IMR-90 (cell line): ENCODE results near the gene CC2D2A. TPM values are rescaled to one million over a fixed set of nuclear protein-coding genes. Genes with fewer than 3 reads are reported as not detected.

Source experiments
- ATAC-seq: fragments of 200-7000 bp; cut with Tn5 transposase; 2 replicates; pipeline ENCODE4 v1.9.1; 2020; ENCODE audit warnings: low read depth, mild to moderate bottlenecking, moderate library complexity
- BruUV-seq: library from RNA; stranded (reverse); fragments of 400-500 nt; replicated peaks from 2 replicates; lab custom pipeline; 2021; lab: Mats Ljungman, UMichigan
- CTCF ChIA-PET: fragments of 300-600 bp; formaldehyde crosslinking; extraction: SDS; loops from one replicate; lab custom pipeline; 2021; ENCODE audit warnings: antibody characterized with exemption; lab: Yijun Ruan, JAX
- POLR2A ChIA-PET: fragments of 300-600 bp; sonication (Branson Sonifier 250); formaldehyde crosslinking; loops from one replicate; lab custom pipeline; 2022; ENCODE audit warnings: antibody characterized with exemption; ENCODE audit not compliant: unreplicated experiment; lab: Charles Lee
- DNase-seq: peaks from one replicate; pipeline ENCODE4 v3.0.0; 2013
- H2AFZ ChIP-seq: replicated peaks from 2 replicates; pipeline ENCODE3; 2013; ENCODE audit warnings: low read length, mild to moderate bottlenecking; ENCODE audit not compliant: poor library complexity
- H2AK5ac ChIP-seq: 2 replicates; pipeline ENCODE4 v1.6.1; 2013; ENCODE audit warnings: low read depth, low read length, inconsistent platforms
- H2AK9ac ChIP-seq: replicated peaks from 2 replicates; pipeline ENCODE3; 2013; ENCODE audit warnings: mild to moderate bottlenecking, low read depth, low read length, moderate library complexity; ENCODE audit not compliant: poor library complexity
- H2BK120ac ChIP-seq: 2 replicates; pipeline ENCODE4 v1.6.1; 2013; ENCODE audit warnings: low read depth, low read length, inconsistent platforms
- H2BK15ac ChIP-seq: 3 replicates; pipeline ENCODE4 v1.6.1; 2013; ENCODE audit warnings: low read depth, low read length, inconsistent platforms
- H2BK20ac ChIP-seq: 2 replicates; pipeline ENCODE4 v1.6.1; 2013; ENCODE audit warnings: low read depth, mild to moderate bottlenecking, inconsistent platforms, low read length, moderate library complexity
- H2BK5ac ChIP-seq: 2 replicates; pipeline ENCODE4 v1.6.1; 2013; ENCODE audit warnings: mild to moderate bottlenecking, low read depth, low read length, inconsistent platforms; ENCODE audit not compliant: poor library complexity, severe bottlenecking
- H3K14ac ChIP-seq: replicated peaks from 2 replicates; pipeline ENCODE4 v1.6.1; 2013; ENCODE audit warnings: low read depth, low read length, inconsistent platforms
- H3K18ac ChIP-seq: 2 replicates; pipeline ENCODE4 v1.6.1; 2013; ENCODE audit warnings: low read depth, low read length, control low read depth
- H3K23ac ChIP-seq: 2 replicates; pipeline ENCODE4 v1.6.1; 2013; ENCODE audit warnings: low read depth, low read length, inconsistent platforms
- H3K27ac ChIP-seq: 2 replicates; pipeline ENCODE4 v1.5.1; 2013; ENCODE audit warnings: mild to moderate bottlenecking, control low read depth, low read length; ENCODE audit not compliant: insufficient read depth
- H3K27me3 ChIP-seq: 2 replicates; pipeline ENCODE4 v1.6.1; 2013; ENCODE audit warnings: low read length; ENCODE audit not compliant: control insufficient read depth, insufficient read depth
- H3K36me3 ChIP-seq: 2 replicates; pipeline ENCODE4 v1.6.1; 2013; ENCODE audit warnings: low read length, mixed read lengths; ENCODE audit not compliant: control insufficient read depth, insufficient read depth
- H3K4ac ChIP-seq: 2 replicates; pipeline ENCODE4 v1.6.1; 2013; ENCODE audit warnings: low read depth, low read length, inconsistent platforms
- H3K4me1 ChIP-seq: 2 replicates; pipeline ENCODE4 v1.6.1; 2013; ENCODE audit warnings: low read length, mixed read lengths; ENCODE audit not compliant: control insufficient read depth, insufficient read depth
- H3K4me2 ChIP-seq: 2 replicates; pipeline ENCODE4 v1.6.1; 2013; ENCODE audit warnings: low read depth, mild to moderate bottlenecking, control low read depth, low read length, moderate library complexity
- H3K4me3 ChIP-seq: 2 replicates; pipeline ENCODE4 v1.5.1; 2013; ENCODE audit warnings: low read depth, mild to moderate bottlenecking, control low read depth, low read length, moderate library complexity; ENCODE audit not compliant: insufficient read depth
- H3K56ac ChIP-seq: 2 replicates; pipeline ENCODE4 v1.6.1; 2013; ENCODE audit warnings: low read length, inconsistent platforms; ENCODE audit not compliant: insufficient read depth; ENCODE audit errors: extremely low read depth
- H3K79me1 ChIP-seq, 2 experiments: 2 replicates each; pipeline ENCODE4 v1.6.1; 2013; ENCODE audit warnings: low read length in 2 of 2, inconsistent platforms in 1 of 2, low read depth in 1 of 2
- H3K9ac ChIP-seq: 2 replicates; pipeline ENCODE4 v1.6.1; 2013; ENCODE audit warnings: low read depth, low read length, control low read depth
- H3K9me1 ChIP-seq: 2 replicates; pipeline ENCODE4 v1.6.1; 2013; ENCODE audit warnings: low read length, inconsistent platforms; ENCODE audit not compliant: insufficient read depth
- H3K9me3 ChIP-seq: 2 replicates; pipeline ENCODE4 v1.6.1; 2013; ENCODE audit warnings: low read length; ENCODE audit not compliant: control insufficient read depth, insufficient read depth
- H4K20me1 ChIP-seq: 2 replicates; pipeline ENCODE4 v1.6.1; 2013; ENCODE audit warnings: low read length, inconsistent platforms; ENCODE audit not compliant: insufficient read depth
- H4K5ac ChIP-seq: 2 replicates; pipeline ENCODE4 v1.6.1; 2013; ENCODE audit warnings: mild to moderate bottlenecking, low read depth, low read length, control low read depth
- H4K8ac ChIP-seq, 2 experiments: 2 replicates each; pipeline ENCODE4 v1.6.1; 2013; ENCODE audit warnings: low read depth in 2 of 2, low read length in 2 of 2, control low read depth in 1 of 2, inconsistent platforms in 1 of 2
- H4K91ac ChIP-seq: 2 replicates; pipeline ENCODE4 v1.6.1; 2013; ENCODE audit warnings: low read depth, low read length, inconsistent platforms; ENCODE audit not compliant: insufficient read depth
- BHLHE40 ChIP-seq: fragments of 150-350 bp; IDR thresholded peaks from 2 replicates; pipeline ENCODE4 v1.6.1; 2016; ENCODE audit warnings: mild to moderate bottlenecking, low read depth, low read length
- CEBPB ChIP-seq: IDR thresholded peaks from 2 replicates; pipeline ENCODE4 v1.6.1; 2012; ENCODE audit warnings: low read depth, low read length, improper control_type of control experiment
- CHD1 ChIP-seq: IDR thresholded peaks from 2 replicates; pipeline ENCODE4 v1.6.1; 2012; ENCODE audit warnings: low read depth, low read length, improper control_type of control experiment
- CTCF ChIP-seq: conservative IDR thresholded peaks from 2 replicates; pipeline ENCODE4 v1.5.1; 2012; ENCODE audit warnings: mild to moderate bottlenecking, low read depth, low read length, improper control_type of control experiment
- FOS ChIP-seq: fragments of 150-350 bp; IDR thresholded peaks from 2 replicates; pipeline ENCODE4 v1.6.1; 2016; ENCODE audit warnings: low read depth, low read length
- MAFK ChIP-seq: IDR thresholded peaks from 2 replicates; pipeline ENCODE4 v1.6.1; 2012; ENCODE audit warnings: low read depth, low read length, improper control_type of control experiment
- MAZ ChIP-seq: IDR thresholded peaks from 2 replicates; pipeline ENCODE4 v1.6.1; 2012; ENCODE audit warnings: low read depth, mild to moderate bottlenecking, low read length, improper control_type of control experiment, moderate library complexity, borderline replicate concordance
- MXI1 ChIP-seq: IDR thresholded peaks from 2 replicates; pipeline ENCODE4 v1.6.1; 2012; ENCODE audit warnings: low read depth, mild to moderate bottlenecking, low read length, moderate library complexity, borderline replicate concordance
- NFE2L2 ChIP-seq: fragments of 150-350 bp; IDR thresholded peaks from 2 replicates; pipeline ENCODE4 v1.6.1; 2016; ENCODE audit warnings: low read depth, mild to moderate bottlenecking, low read length
- POLR2A ChIP-seq: IDR thresholded peaks from 2 replicates; pipeline ENCODE4 v1.6.1; 2012; ENCODE audit warnings: mild to moderate bottlenecking, low read depth, low read length
- RAD21 ChIP-seq: IDR thresholded peaks from 2 replicates; pipeline ENCODE4 v1.6.1; 2012; ENCODE audit warnings: low read length, improper control_type of control experiment
- RCOR1 ChIP-seq: IDR thresholded peaks from 2 replicates; pipeline ENCODE4 v1.6.1; 2012; ENCODE audit warnings: mild to moderate bottlenecking, low read length, improper control_type of control experiment; ENCODE audit not compliant: insufficient replicate concordance
- RFX5 ChIP-seq: IDR thresholded peaks from 2 replicates; pipeline ENCODE4 v1.8.0; 2012; ENCODE audit warnings: low read depth, mild to moderate bottlenecking, low read length, moderate library complexity
- SMC3 ChIP-seq: fragments of 150-350 bp; IDR thresholded peaks from 2 replicates; pipeline ENCODE4 v1.6.1; 2016; ENCODE audit warnings: low read depth, mild to moderate bottlenecking, antibody characterized with exemption, low read length, moderate library complexity
- USF2 ChIP-seq: fragments of 150-350 bp; IDR thresholded peaks from 2 replicates; pipeline ENCODE4 v1.6.1; 2017; ENCODE audit warnings: mild to moderate bottlenecking, antibody characterized with exemption, low read length, low read depth
- WGBS, 2 experiments: methylation state at CpG; one replicate each; pipeline versions ENCODE4 v1.1.5 to v1.1.7; 2013; ENCODE audit warnings: missing lambda C conversion rate in 2 of 2; ENCODE audit not compliant: insufficient read length in 1 of 2; ENCODE audit errors: extremely low coverage in 2 of 2; 5-methylcytosine and 5-hydroxymethylcytosine counted together
- dilution Hi-C: fragments of 300-500 bp; cut with HindIII; formaldehyde crosslinking; loops from one replicate; pipeline ENCODE4 v1.14.3; 2018; ENCODE audit warnings: low sequenced_read_pairs; ENCODE audit not compliant: unreplicated experiment
- in situ Hi-C: fragments of 300-500 bp; cut with MboI; formaldehyde crosslinking; loops from 3 replicates; pipeline ENCODE4 v1.14.3; 2019; ENCODE audit warnings: low sequenced_read_pairs, inconsistent platforms, mixed read lengths
- intact Hi-C: fragments of 100-400 bp; cut with micrococcal nuclease; formaldehyde crosslinking; loops from 2 replicates; pipeline ENCODE4 v1.10.0; 2022
- polyA plus RNA-seq, 3 experiments: library from polyadenylated mRNA; depleted of rRNA; stranded (reverse); fragments of >200 nt; gene quantifications; 2 replicates each; pipeline ENCODE4 v1.2.3, GENCODE V29; 2012; ENCODE audit warnings: low replicate concordance in 1 of 3
- total RNA-seq: library from RNA; depleted of rRNA; stranded (reverse); fragments of >200 nt; gene quantifications from 2 replicates; pipeline ENCODE4 v1.2.3, GENCODE V29; 2012
- TF ChIP-seq, protein P1 (sequence below): fragments of 150-350 bp; IDR thresholded peaks from 2 replicates; pipeline ENCODE4 v1.6.1; 2016; ENCODE audit warnings: low read depth, mild to moderate bottlenecking, low read length, moderate library complexity, borderline replicate concordance

Gene CC2D2A
- total and polyA plus RNA-seq, 2 of the 4 experiments (the other 2 are of a cell fraction): 20.8 to 26.3 TPM

GRCh38 chr4:15601862-15602261, 132.2 kb downstream of the CC2D2A start:
- Histone ChIP-seq H3K9me3 (no peaks in the 10 kb centered on the region; the same call in 1 of the 2 replicates), H3K4me2 (no peak overlapping the region), H2BK20ac (no peak overlapping the region), H3K79me1 (peaks cover 0 to 4% of the 10 kb centered on the region in 2 experiments; a peak in 2 of 4 replicates), H2BK15ac (no peak overlapping the region), H3K56ac (no peak overlapping the region), H2BK120ac (no peak overlapping the region), H3K4ac (no peak overlapping the region), H4K91ac (no peak overlapping the region), H2AK9ac (no peak overlapping the region), H4K20me1 (peaks cover 4% of the 10 kb centered on the region; the same call in 1 of the 2 replicates), H2BK5ac (no peak overlapping the region), H3K27ac (no peak overlapping the region), H2AFZ (no peak overlapping the region), H3K18ac (no peak overlapping the region), H3K9ac (no peak overlapping the region), H4K5ac (no peak overlapping the region), H4K8ac (no peak overlapping the region), H3K27me3 (no peaks in the 10 kb centered on the region), H2AK5ac (no peak overlapping the region), H3K4me3 (no peak overlapping the region), H3K14ac (no peak overlapping the region), H3K36me3 (peaks cover 13% of the 10 kb centered on the region), H3K9me1 (peaks cover 3% of the 10 kb centered on the region; the same call in 1 of the 2 replicates), H3K4me1 (peaks cover 2% of the 10 kb centered on the region; the same call in 1 of the 2 replicates), H3K23ac (no peak overlapping the region)
- dilution Hi-C loops: no loop called here
- ChIA-PET POLR2A (no interaction called here), CTCF (no interaction called here)
- BruUV-seq: no TSS peak
- in situ Hi-C loops: no loop called here
- TF ChIP-seq MAFK: no peak
- TF ChIP-seq MXI1: no peak
- no peak for TF ChIP-seq CEBPB
- TF ChIP-seq CTCF: no peak
- no peak for TF ChIP-seq CHD1
- TF ChIP-seq RCOR1: no peak
- no peak for TF ChIP-seq RFX5
- no peak for TF ChIP-seq POLR2A
- TF ChIP-seq NFE2L2: no peak
- TF ChIP-seq USF2: no peak
- no peak for TF ChIP-seq FOS
- TF ChIP-seq BHLHE40: no peak
- no peak for TF ChIP-seq RAD21
- no peak for TF ChIP-seq SMC3
- TF ChIP-seq, protein P1, sequence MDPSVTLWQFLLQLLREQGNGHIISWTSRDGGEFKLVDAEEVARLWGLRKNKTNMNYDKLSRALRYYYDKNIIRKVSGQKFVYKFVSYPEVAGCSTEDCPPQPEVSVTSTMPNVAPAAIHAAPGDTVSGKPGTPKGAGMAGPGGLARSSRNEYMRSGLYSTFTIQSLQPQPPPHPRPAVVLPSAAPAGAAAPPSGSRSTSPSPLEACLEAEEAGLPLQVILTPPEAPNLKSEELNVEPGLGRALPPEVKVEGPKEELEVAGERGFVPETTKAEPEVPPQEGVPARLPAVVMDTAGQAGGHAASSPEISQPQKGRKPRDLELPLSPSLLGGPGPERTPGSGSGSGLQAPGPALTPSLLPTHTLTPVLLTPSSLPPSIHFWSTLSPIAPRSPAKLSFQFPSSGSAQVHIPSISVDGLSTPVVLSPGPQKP: no peak
- TF ChIP-seq MAZ: no peak
- ATAC-seq (no peak), DNase-seq (no peak)
- no CpG with 5 or more reads among the region's 2 CpGs for WGBS, 2 experiments
- intact Hi-C loops: no loop called here
